ENCODE data around the gene EIF2D. TPM values are rescaled to one million over a fixed set of nuclear protein-coding genes. Genes with fewer than 3 reads are reported as not detected.

EIF2D gene
- total and polyA plus RNA-seq, 9 of the 15 experiments (the other 6 are each of a cell fraction or from before 2014, with no cell fraction given) = 81.1 to 138 (median 93.9) TPM

DNA sequence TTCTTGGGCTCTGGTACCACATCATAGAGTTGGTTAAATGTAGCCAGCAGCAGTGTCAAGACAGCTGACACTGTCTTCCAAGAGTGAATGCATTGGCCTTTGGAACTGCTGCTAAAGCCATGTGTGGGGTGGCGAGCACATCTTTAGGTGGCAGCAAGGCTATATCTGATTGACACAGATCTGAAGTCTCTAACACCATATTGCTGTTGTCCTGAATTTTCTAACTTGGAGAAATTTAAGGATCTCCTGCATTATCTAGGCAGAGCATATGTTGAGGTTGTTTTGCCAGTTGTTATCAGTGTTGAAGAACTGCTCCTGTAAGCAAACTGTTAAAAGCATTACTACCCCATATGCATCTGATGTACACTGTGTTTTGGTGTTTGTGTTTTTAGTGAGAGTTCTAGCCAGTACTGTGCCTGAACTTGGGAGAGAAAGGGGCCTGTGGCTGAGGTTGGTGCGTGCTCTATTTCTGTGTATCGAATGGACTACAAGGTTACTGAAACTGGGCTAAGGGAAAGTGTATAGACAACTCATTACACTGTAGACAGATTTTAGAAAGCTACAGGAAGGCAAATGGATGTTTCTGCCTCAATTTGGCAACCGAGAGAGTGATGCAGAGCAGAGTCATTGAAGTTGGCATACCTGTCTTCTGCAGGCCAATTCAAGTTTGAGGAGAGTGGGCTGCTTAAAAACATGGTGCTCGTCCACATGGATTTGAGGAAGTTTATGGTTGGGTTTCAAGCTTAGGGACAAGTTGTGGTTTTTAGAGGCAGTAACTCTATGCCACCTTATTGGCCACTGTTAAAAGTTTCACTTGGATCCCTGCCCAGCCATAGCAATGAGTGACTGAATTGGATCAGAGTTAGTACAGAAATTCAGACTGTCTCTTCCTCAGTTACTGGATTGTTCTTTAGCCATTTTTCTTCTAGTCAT is 40.0 kb upstream of the EIF2D start (continued):
- TF ChIP-seq, protein P1, sequence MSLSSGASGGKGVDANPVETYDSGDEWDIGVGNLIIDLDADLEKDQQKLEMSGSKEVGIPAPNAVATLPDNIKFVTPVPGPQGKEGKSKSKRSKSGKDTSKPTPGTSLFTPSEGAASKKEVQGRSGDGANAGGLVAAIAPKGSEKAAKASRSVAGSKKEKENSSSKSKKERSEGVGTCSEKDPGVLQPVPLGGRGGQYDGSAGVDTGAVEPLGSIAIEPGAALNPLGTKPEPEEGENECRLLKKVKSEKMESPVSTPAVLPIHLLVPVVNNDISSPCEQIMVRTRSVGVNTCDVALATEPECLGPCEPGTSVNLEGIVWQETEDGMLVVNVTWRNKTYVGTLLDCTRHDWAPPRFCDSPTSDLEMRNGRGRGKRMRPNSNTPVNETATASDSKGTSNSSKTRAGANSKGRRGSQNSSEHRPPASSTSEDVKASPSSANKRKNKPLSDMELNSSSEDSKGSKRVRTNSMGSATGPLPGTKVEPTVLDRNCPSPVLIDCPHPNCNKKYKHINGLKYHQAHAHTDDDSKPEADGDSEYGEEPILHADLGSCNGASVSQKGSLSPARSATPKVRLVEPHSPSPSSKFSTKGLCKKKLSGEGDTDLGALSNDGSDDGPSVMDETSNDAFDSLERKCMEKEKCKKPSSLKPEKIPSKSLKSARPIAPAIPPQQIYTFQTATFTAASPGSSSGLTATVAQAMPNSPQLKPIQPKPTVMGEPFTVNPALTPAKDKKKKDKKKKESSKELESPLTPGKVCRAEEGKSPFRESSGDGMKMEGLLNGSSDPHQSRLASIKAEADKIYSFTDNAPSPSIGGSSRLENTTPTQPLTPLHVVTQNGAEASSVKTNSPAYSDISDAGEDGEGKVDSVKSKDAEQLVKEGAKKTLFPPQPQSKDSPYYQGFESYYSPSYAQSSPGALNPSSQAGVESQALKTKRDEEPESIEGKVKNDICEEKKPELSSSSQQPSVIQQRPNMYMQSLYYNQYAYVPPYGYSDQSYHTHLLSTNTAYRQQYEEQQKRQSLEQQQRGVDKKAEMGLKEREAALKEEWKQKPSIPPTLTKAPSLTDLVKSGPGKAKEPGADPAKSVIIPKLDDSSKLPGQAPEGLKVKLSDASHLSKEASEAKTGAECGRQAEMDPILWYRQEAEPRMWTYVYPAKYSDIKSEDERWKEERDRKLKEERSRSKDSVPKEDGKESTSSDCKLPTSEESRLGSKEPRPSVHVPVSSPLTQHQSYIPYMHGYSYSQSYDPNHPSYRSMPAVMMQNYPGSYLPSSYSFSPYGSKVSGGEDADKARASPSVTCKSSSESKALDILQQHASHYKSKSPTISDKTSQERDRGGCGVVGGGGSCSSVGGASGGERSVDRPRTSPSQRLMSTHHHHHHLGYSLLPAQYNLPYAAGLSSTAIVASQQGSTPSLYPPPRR (CRISPR knock-in tag; IDR thresholded peaks at IDR 0.05; ENCODE audit: borderline replicate concordance) = no peak
- TF ChIP-seq FOS (IDR thresholded peaks at IDR 0.05; ENCODE audit: extremely low read depth, insufficient read length) = no peak
- TF ChIP-seq SP2 (IDR thresholded peaks at IDR 0.05; ENCODE audit: extremely low read depth, low read depth, low read length, poor library complexity, severe bottlenecking) = no peak
- no peak for TF ChIP-seq SAFB2 (IDR thresholded peaks at IDR 0.05; ENCODE audit: borderline replicate concordance, low read depth, low read length, severe bottlenecking)
- TF ChIP-seq SMAD1 (IDR thresholded peaks at IDR 0.05; ENCODE audit: low read depth, low read length, partially characterized antibody) = no peak
- TF ChIP-seq, protein P2, sequence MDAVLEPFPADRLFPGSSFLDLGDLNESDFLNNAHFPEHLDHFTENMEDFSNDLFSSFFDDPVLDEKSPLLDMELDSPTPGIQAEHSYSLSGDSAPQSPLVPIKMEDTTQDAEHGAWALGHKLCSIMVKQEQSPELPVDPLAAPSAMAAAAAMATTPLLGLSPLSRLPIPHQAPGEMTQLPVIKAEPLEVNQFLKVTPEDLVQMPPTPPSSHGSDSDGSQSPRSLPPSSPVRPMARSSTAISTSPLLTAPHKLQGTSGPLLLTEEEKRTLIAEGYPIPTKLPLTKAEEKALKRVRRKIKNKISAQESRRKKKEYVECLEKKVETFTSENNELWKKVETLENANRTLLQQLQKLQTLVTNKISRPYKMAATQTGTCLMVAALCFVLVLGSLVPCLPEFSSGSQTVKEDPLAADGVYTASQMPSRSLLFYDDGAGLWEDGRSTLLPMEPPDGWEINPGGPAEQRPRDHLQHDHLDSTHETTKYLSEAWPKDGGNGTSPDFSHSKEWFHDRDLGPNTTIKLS (IDR thresholded peaks at IDR 0.05; ENCODE audit: borderline replicate concordance, low read depth) = no peak
- no peak; the same call in none of the 2 replicates for TF ChIP-seq HNRNPUL1 (IDR thresholded peaks at IDR 0.05; ENCODE audit: low read length)
- TF ChIP-seq RFX1 (IDR thresholded peaks at IDR 0.05) = no peak
- no peak for TF ChIP-seq ZNF121 (CRISPR knock-in tag; conservative IDR thresholded peaks at IDR 0.05)
- TF ChIP-seq, protein P3, sequence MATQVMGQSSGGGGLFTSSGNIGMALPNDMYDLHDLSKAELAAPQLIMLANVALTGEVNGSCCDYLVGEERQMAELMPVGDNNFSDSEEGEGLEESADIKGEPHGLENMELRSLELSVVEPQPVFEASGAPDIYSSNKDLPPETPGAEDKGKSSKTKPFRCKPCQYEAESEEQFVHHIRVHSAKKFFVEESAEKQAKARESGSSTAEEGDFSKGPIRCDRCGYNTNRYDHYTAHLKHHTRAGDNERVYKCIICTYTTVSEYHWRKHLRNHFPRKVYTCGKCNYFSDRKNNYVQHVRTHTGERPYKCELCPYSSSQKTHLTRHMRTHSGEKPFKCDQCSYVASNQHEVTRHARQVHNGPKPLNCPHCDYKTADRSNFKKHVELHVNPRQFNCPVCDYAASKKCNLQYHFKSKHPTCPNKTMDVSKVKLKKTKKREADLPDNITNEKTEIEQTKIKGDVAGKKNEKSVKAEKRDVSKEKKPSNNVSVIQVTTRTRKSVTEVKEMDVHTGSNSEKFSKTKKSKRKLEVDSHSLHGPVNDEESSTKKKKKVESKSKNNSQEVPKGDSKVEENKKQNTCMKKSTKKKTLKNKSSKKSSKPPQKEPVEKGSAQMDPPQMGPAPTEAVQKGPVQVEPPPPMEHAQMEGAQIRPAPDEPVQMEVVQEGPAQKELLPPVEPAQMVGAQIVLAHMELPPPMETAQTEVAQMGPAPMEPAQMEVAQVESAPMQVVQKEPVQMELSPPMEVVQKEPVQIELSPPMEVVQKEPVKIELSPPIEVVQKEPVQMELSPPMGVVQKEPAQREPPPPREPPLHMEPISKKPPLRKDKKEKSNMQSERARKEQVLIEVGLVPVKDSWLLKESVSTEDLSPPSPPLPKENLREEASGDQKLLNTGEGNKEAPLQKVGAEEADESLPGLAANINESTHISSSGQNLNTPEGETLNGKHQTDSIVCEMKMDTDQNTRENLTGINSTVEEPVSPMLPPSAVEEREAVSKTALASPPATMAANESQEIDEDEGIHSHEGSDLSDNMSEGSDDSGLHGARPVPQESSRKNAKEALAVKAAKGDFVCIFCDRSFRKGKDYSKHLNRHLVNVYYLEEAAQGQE (IDR thresholded peaks at IDR 0.05; ENCODE audit: borderline replicate concordance) = peak; percentile 14; the same call in 1 of the 2 replicates
- TF ChIP-seq, protein P3 (CRISPR knock-in tag; IDR thresholded peaks at IDR 0.05; ENCODE audit: low read depth) = no peak
- TF ChIP-seq SMAD4 (CRISPR knock-in tag; conservative IDR thresholded peaks at IDR 0.05) = peak; percentile 69; the same call in 1 of the 2 replicates
